CD14-positive monocyte (primary cell): ENCODE data around the gene SPDYE3. TPM values are rescaled to one million over a fixed set of nuclear protein-coding genes. Genes with fewer than 3 reads are reported as not detected.

ENCODE experiments used
- DNase-seq, 3 donors: peaks; one replicate each; pipeline ENCODE4 v3.0.0-alpha.2; 2011 to 2022
- H2AFZ ChIP-seq: 2 replicates; pipeline ENCODE4 v1.6.0; 2012; ENCODE audit warnings: mild to moderate bottlenecking, low read depth, low read length, inconsistent platforms; ENCODE audit not compliant: insufficient read depth, poor library complexity, severe bottlenecking
- H3K27ac ChIP-seq, 2 donors: 1 replicate in 1 of 2; 2 replicates in 1 of 2; pipeline ENCODE4 v1.5.1; 2012 to 2013; ENCODE audit warnings: low read length in 2 of 2, control low read depth in 1 of 2, inconsistent platforms in 1 of 2, low read depth in 1 of 2, mild to moderate bottlenecking in 1 of 2
- H3K27me3 ChIP-seq, 2 donors: one replicate each; pipeline versions ENCODE4 v1.6.0 to v1.6.1; 2011 to 2013; ENCODE audit warnings: low read length in 2 of 2; ENCODE audit not compliant: control insufficient read depth in 2 of 2, insufficient read depth in 2 of 2
- H3K36me3 ChIP-seq, 2 donors: replicated peaks in 1 of 2; 1 replicate in 1 of 2; 2 replicates in 1 of 2; pipeline versions ENCODE4 v1.5.1 to v1.6.1; 2012 to 2013; ENCODE audit warnings: low read length in 2 of 2, control low read depth in 1 of 2, inconsistent platforms in 1 of 2, mild to moderate bottlenecking in 1 of 2; ENCODE audit not compliant: insufficient read depth in 2 of 2, control insufficient read depth in 1 of 2
- H3K4me1 ChIP-seq, 2 donors: 1 replicate in 1 of 2; 2 replicates in 1 of 2; pipeline versions ENCODE4 v1.5.1 to v1.6.1; 2012 to 2013; ENCODE audit warnings: low read length in 2 of 2, control low read depth in 1 of 2, inconsistent platforms in 1 of 2, mild to moderate bottlenecking in 1 of 2, moderate library complexity in 1 of 2; ENCODE audit not compliant: insufficient read depth in 2 of 2, control insufficient read depth in 1 of 2
- H3K4me2 ChIP-seq: replicated peaks from 2 replicates; pipeline ENCODE3; 2012; ENCODE audit warnings: low read length, moderate library complexity, mild to moderate bottlenecking; ENCODE audit not compliant: poor library complexity, severe bottlenecking; ENCODE audit errors: extremely low read depth
- H3K4me3 ChIP-seq, 3 experiments: fragments of 200-600 bp in 1 of 3; sonication (generic) in 1 of 3; replicated peaks in 1 of 3; 1 replicate in 2 of 3; 2 replicates in 1 of 3; pipeline ENCODE4 v1.5.1; 2011 to 2013; ENCODE audit warnings: low read length in 3 of 3, mild to moderate bottlenecking in 3 of 3, control low read depth in 2 of 3, low read depth in 2 of 3, inconsistent platforms in 1 of 3, moderate library complexity in 1 of 3
- H3K79me2 ChIP-seq: 2 replicates; pipeline ENCODE4 v1.6.0; 2012; ENCODE audit warnings: mild to moderate bottlenecking, control low read depth, inconsistent platforms, low read length, moderate library complexity; ENCODE audit not compliant: insufficient read depth
- H3K9ac ChIP-seq: 2 replicates; pipeline ENCODE4 v1.6.0; 2017; ENCODE audit warnings: low read length, mild to moderate bottlenecking; ENCODE audit not compliant: insufficient read depth, poor library complexity, severe bottlenecking
- H3K9me3 ChIP-seq, 2 donors: replicated peaks in 1 of 2; 1 replicate in 1 of 2; 2 replicates in 1 of 2; pipeline versions ENCODE4 v1.5.1 to v1.6.1; 2012 to 2013; ENCODE audit warnings: low read length in 2 of 2, control low read depth in 1 of 2; ENCODE audit not compliant: control insufficient read depth in 1 of 2, insufficient read depth in 1 of 2
- H4K20me1 ChIP-seq: 2 replicates; pipeline ENCODE4 v1.6.0; 2012; ENCODE audit warnings: mild to moderate bottlenecking, low read length, control low read depth, moderate library complexity; ENCODE audit not compliant: insufficient read depth
- H3K27ac Mint-ChIP-seq, 7 donors: one replicate each; pipeline ENCODE4 v1.8.0; 2020; ENCODE audit warnings: mild to moderate bottlenecking in 7 of 7, mixed read lengths in 7 of 7, moderate library complexity in 6 of 7, inconsistent platforms in 2 of 7
- H3K27me3 Mint-ChIP-seq, 3 donors: one replicate each; pipeline ENCODE4 v1.8.0; 2021 to 2022; ENCODE audit warnings: low read depth in 3 of 3, mild to moderate bottlenecking in 3 of 3, mixed read lengths in 3 of 3, moderate library complexity in 3 of 3, inconsistent platforms in 1 of 3
- H3K36me3 Mint-ChIP-seq, 2 donors: one replicate each; pipeline ENCODE4 v1.8.0; 2020; ENCODE audit warnings: mixed read lengths in 2 of 2, inconsistent platforms in 1 of 2, mild to moderate bottlenecking in 1 of 2
- H3K4me1 Mint-ChIP-seq: one replicate; pipeline ENCODE4 v1.8.0; 2020; ENCODE audit warnings: mild to moderate bottlenecking, mixed read lengths
- H3K4me3 Mint-ChIP-seq, 2 donors: one replicate each; pipeline ENCODE4 v1.8.0; 2020; ENCODE audit warnings: mild to moderate bottlenecking in 2 of 2, mixed read lengths in 2 of 2, moderate library complexity in 1 of 2
- H3K9me3 Mint-ChIP-seq, 7 donors: one replicate each; pipeline ENCODE4 v1.8.0; 2020 to 2022; ENCODE audit warnings: mixed read lengths in 7 of 7, mild to moderate bottlenecking in 6 of 7, moderate library complexity in 6 of 7, inconsistent platforms in 2 of 7
- WGBS: methylation state at CpG from one replicate; pipeline ENCODE4 v1.1.5; 2013; ENCODE audit warnings: missing lambda C conversion rate; ENCODE audit not compliant: insufficient coverage; 5-methylcytosine and 5-hydroxymethylcytosine counted together
- intact Hi-C, 2 donors: fragments of 100-400 bp; cut with micrococcal nuclease; formaldehyde crosslinking; loops; one replicate each; pipeline versions ENCODE4 v1.15.0 to v1.15.1; 2023
- polyA plus RNA-seq, 3 donors: library from polyadenylated mRNA; depleted of rRNA in 1 of 3; unstranded in 2 of 3; stranded (reverse) in 1 of 3; fragments of 300-500 nt in 2 of 3; fragments of >200 nt in 1 of 3; fragmentation: Illumina TruSeq in 2 of 3; gene quantifications; 1 replicate in 2 of 3; 2 replicates in 1 of 3; pipeline ENCODE4 v1.2.3, GENCODE V29; 2012 to 2021
- TF ChIP-seq, protein P1 (sequence below): fragments of 200-600 bp; IDR thresholded peaks from one replicate; pipeline ENCODE4 v1.8.0; 2022; ENCODE audit warnings: antibody characterized with exemption, mild to moderate bottlenecking

SPDYE3 gene
- polyA plus RNA-seq, 3 donors = 0.58 to 1.2 TPM; not detected in 1

DNA sequence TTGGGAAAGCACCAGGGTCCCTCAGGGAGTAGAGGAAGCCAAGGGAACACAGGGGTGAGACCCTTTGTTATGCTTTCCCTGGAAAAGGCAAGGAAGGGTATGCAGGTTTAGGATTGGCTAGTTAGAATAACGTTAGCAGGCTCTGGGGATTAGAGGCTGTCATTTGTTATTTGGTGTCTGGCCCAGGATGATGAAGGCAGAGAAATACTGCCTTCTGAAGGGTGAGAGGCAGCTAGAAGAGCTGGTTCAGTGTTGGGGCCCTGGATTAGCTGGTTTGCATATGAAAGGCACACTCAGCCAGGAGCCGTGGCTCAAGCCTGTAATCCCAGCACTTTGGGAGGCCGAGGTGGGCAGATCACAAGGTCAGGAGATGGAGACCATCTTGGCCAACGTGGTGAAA, 62.8 kb downstream of the SPDYE3 start:
- no peak overlapping the region for H3K9ac ChIP-seq
- no peaks in the 10 kb centered on the region for H3K9me3 ChIP-seq
- H3K27me3 Mint-ChIP-seq = peaks cover 0 to 5% (median 0%) of the 10 kb centered on the region in 3 donors
- peaks cover 17 to 19% of the 10 kb centered on the region in 2 donors for H3K36me3 Mint-ChIP-seq
- peaks cover 4 to 8% of the 10 kb centered on the region in 2 donors for H3K36me3 ChIP-seq
- no peak for DNase-seq
- intact Hi-C loops = no loop called here
- peak overlapping the region; percentile 99 to 100 (median 99) for H3K27ac Mint-ChIP-seq
- H3K4me3 Mint-ChIP-seq = no peak overlapping the region
- TF ChIP-seq, protein P1, sequence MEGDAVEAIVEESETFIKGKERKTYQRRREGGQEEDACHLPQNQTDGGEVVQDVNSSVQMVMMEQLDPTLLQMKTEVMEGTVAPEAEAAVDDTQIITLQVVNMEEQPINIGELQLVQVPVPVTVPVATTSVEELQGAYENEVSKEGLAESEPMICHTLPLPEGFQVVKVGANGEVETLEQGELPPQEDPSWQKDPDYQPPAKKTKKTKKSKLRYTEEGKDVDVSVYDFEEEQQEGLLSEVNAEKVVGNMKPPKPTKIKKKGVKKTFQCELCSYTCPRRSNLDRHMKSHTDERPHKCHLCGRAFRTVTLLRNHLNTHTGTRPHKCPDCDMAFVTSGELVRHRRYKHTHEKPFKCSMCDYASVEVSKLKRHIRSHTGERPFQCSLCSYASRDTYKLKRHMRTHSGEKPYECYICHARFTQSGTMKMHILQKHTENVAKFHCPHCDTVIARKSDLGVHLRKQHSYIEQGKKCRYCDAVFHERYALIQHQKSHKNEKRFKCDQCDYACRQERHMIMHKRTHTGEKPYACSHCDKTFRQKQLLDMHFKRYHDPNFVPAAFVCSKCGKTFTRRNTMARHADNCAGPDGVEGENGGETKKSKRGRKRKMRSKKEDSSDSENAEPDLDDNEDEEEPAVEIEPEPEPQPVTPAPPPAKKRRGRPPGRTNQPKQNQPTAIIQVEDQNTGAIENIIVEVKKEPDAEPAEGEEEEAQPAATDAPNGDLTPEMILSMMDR = no peak
- no peaks in the 10 kb centered on the region for H3K9me3 Mint-ChIP-seq
- H3K27ac ChIP-seq = peak overlapping the region; percentile 98 to 99
- H3K4me1 Mint-ChIP-seq = peaks cover 90% of the 10 kb centered on the region
- H3K4me1 ChIP-seq = peaks cover 93 to 97% of the 10 kb centered on the region in 2 donors
- H4K20me1 ChIP-seq = no peaks in the 10 kb centered on the region
- WGBS = 94% methylated on average over 2 of the region's 4 CpGs
- H3K4me3 ChIP-seq = no peak overlapping the region
- H2AFZ ChIP-seq = no peak overlapping the region
- no peak overlapping the region for H3K4me2 ChIP-seq
- peaks cover 69% of the 10 kb centered on the region for H3K79me2 ChIP-seq
- H3K27me3 ChIP-seq = no peaks in the 10 kb centered on the region

DNA sequence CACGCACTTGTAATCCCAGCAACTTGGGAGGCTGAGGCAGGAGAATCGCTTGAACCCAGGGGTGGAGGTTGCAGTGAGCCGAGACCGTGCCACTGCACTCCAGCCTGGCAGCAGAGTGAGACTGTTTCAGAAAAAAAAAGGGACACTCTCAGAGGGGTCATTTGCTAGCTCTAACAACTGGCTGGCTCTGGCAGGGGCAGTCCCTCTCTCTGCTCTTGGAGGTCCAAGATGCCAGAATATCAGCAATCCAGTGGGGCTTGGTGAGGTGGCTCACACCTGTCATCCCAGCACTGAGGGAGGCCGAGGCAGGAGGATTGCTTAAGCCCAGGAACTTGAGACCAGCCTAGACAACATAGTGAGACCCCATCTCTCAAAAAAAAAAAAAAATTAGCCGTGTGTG, 63.2 kb downstream of the SPDYE3 start:
- peak overlapping the region; percentile 99 to 100 (median 99) for H3K27ac Mint-ChIP-seq
- Histone ChIP-seq H3K4me1 (peaks cover 93 to 97% of the 10 kb centered on the region in 2 donors), H3K9ac (no peak overlapping the region), H3K27ac (peak overlapping the region; percentile 98 to 99), H4K20me1 (peaks cover 2% of the 10 kb centered on the region), H3K9me3 (no peaks in the 10 kb centered on the region), H3K4me2 (no peak overlapping the region), H3K79me2 (peaks cover 73% of the 10 kb centered on the region), H3K36me3 (peaks cover 5 to 13% of the 10 kb centered on the region in 2 donors), H2AFZ (no peak overlapping the region), H3K4me3 (no peak overlapping the region), H3K27me3 (no peaks in the 10 kb centered on the region)
- 98% methylated on average over 4 of the region's 6 CpGs for WGBS
- TF ChIP-seq, protein P1 = no peak
- no peak for DNase-seq
- no peaks in the 10 kb centered on the region for H3K9me3 Mint-ChIP-seq
- intact Hi-C loops = no loop called here
- H3K27me3 Mint-ChIP-seq = peaks cover 0 to 6% (median 0%) of the 10 kb centered on the region in 3 donors
- peaks cover 21 to 24% of the 10 kb centered on the region in 2 donors for H3K36me3 Mint-ChIP-seq
- H3K4me1 Mint-ChIP-seq = peaks cover 91% of the 10 kb centered on the region
- H3K4me3 Mint-ChIP-seq = no peak overlapping the region
